ENCODE data around the gene CAMTA1. TPM values are rescaled to one million over a fixed set of nuclear protein-coding genes. Genes with fewer than 3 reads are reported as not detected.
A peak's percentile ranks its signal among the peaks of the same experiment; 100 is the strongest.

The CAMTA1 gene
- total RNA-seq, 1 experiment from 2014 or later: 219 TPM

GRCh38 chr1:7430047-7430608, 644.9 kb downstream of the CAMTA1 start:
- no peak for DNase-seq (ENCODE audit: low read depth)

- DNase-seq (ENCODE audit: low read depth): no peak
Measured at GRCh38 chr1:7430691-7431090, 645.4 kb downstream of the CAMTA1 start.

- DNase-seq (ENCODE audit: low read depth): no peak
Measured at GRCh38 chr1:7432102-7432899, 647.0 kb downstream of the CAMTA1 start.

- DNase-seq (ENCODE audit: low read depth): no peak
Measured at GRCh38 chr1:7432900-7433380, 647.7 kb downstream of the CAMTA1 start.

- no peak for DNase-seq (ENCODE audit: low read depth)
Measured at GRCh38 chr1:7434566-7434965, 649.3 kb downstream of the CAMTA1 start.

GRCh38 chr1:7435276-7436055, 650.2 kb downstream of the CAMTA1 start:
- no peak for DNase-seq (ENCODE audit: low read depth)

GRCh38 chr1:7436056-7437005, 651.1 kb downstream of the CAMTA1 start:
- no peak for DNase-seq (ENCODE audit: low read depth)

- no peak for DNase-seq (ENCODE audit: low read depth)
Measured at GRCh38 chr1:7437036-7437435, 651.8 kb downstream of the CAMTA1 start.

- DNase-seq (ENCODE audit: low read depth): no peak
Measured at GRCh38 chr1:7437608-7438395, 652.5 kb downstream of the CAMTA1 start.

- DNase-seq (ENCODE audit: low read depth): peak; percentile 10
Measured at GRCh38 chr1:7438396-7438785, 653.1 kb downstream of the CAMTA1 start.

GRCh38 chr1:7438921-7439655, 653.8 kb downstream of the CAMTA1 start:
- DNase-seq (ENCODE audit: low read depth): no peak

- DNase-seq (ENCODE audit: low read depth): no peak
Measured at GRCh38 chr1:7440154-7440553, 654.9 kb downstream of the CAMTA1 start.

GRCh38 chr1:7441143-7441841, 656.0 kb downstream of the CAMTA1 start:
- DNase-seq (ENCODE audit: low read depth): no peak

- no peak for DNase-seq (ENCODE audit: low read depth)
Measured at GRCh38 chr1:7442036-7442435, 656.8 kb downstream of the CAMTA1 start.

- no peak for DNase-seq (ENCODE audit: low read depth)
Measured at GRCh38 chr1:7442918-7443317, 657.7 kb downstream of the CAMTA1 start.

- no peak for DNase-seq (ENCODE audit: low read depth)
Measured at GRCh38 chr1:7444363-7444762, 659.1 kb downstream of the CAMTA1 start.

- DNase-seq (ENCODE audit: low read depth): no peak
Measured at GRCh38 chr1:7447093-7447492, 661.8 kb downstream of the CAMTA1 start.

- DNase-seq (ENCODE audit: low read depth): no peak
Measured at GRCh38 chr1:7447736-7448135, 662.5 kb downstream of the CAMTA1 start.

GRCh38 chr1:7448986-7449385, 663.7 kb downstream of the CAMTA1 start:
- DNase-seq (ENCODE audit: low read depth): no peak
